ENCODE results near the gene SPTBN4. TPM values are rescaled to one million over a fixed set of nuclear protein-coding genes. Genes with fewer than 3 reads are reported as not detected.

Gene SPTBN4
- total and polyA plus RNA-seq, 2 donors (not counting 1 experiment from before 2014, with no cell fraction given) = 1.3 to 6.6 TPM

DNA sequence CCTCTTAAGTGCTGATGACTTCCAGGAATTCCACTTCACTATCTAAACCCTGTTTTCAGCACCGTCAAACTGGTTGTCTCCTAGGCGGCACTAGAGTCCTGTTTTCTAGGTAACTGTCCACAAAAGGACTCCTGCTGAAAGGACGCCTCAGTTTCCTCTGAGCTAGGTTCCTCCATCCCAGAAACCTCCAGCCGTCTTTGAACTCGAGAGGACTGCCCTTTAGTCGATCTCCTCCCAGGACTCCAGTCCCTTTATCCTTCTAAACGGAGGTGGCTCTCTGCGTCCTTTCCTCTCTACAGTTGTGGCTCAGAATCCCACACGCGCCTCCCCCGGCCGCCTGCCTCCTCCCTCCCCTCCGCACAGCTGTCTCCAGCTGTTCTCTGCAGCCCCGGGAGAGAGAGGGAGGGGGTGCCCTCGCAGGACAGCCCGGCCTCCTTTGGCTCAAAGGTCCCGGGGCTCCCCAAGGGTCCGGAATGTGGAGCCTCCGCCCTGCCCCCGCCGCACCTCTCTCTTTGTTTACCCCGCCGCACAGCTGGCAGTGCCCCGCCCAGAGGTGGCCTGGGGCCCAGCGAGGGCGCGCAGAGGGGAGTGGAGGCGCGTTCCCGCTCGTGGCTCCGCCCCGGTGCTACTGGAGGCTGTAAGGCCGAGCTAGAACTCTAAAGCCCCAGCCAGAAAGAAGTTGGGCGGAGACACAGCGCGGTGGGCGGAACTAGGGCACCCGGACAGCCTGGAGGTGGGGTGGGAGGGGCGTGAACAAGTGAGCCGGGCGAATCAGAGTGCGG lies 136.8 kb downstream of the SPTBN4 start:
- Histone ChIP-seq H3K27me3 (ENCODE audit: control insufficient read depth, insufficient read depth, low read length) (peaks cover 2% of the 10 kb centered on the region), H2AFZ (ENCODE audit: low read length) (peak overlapping the region; percentile 52), H3K36me3 (ENCODE audit: control insufficient read depth, insufficient read depth, low read length) (no peaks in the 10 kb centered on the region), H3K4me3 (replicated peaks in 1 of 4; ENCODE audit: control extremely low read depth in 1 of 4, insufficient read depth in 1 of 4, low read depth in 3 of 4, low read length in 4 of 4) (peak overlapping the region; percentile 19 to 90 (median 56)), H3K4me2 (ENCODE audit: extremely low read depth, insufficient read depth, low read length) (peak overlapping the region; percentile 89), H3K4me1 (ENCODE audit: control insufficient read depth, extremely low read depth, insufficient read depth, low read length) (peaks cover 22% of the 10 kb centered on the region), H3K27ac (ENCODE audit: insufficient read depth, low read length) (peak overlapping the region; percentile 84), H3K79me2 (ENCODE audit: control insufficient read depth, insufficient read depth, low read length) (no peaks in the 10 kb centered on the region), H4K20me1 (ENCODE audit: control insufficient read depth, extremely low read depth, insufficient read depth, low read length) (no peaks in the 10 kb centered on the region), H3K9ac (ENCODE audit: insufficient read depth, low read length) (peak overlapping the region; percentile 50), H3K9me3 (ENCODE audit: control insufficient read depth, insufficient read depth, low read depth, low read length) (no peaks in the 10 kb centered on the region)
- DNase-seq (ENCODE audit: low read depth in 2 of 2) = peak; percentile 93 to 98
- no peak for TF ChIP-seq EZH2 (IDR thresholded peaks at IDR 0.05; ENCODE audit: low read length, missing control alignments)
- TF ChIP-seq, protein P1, sequence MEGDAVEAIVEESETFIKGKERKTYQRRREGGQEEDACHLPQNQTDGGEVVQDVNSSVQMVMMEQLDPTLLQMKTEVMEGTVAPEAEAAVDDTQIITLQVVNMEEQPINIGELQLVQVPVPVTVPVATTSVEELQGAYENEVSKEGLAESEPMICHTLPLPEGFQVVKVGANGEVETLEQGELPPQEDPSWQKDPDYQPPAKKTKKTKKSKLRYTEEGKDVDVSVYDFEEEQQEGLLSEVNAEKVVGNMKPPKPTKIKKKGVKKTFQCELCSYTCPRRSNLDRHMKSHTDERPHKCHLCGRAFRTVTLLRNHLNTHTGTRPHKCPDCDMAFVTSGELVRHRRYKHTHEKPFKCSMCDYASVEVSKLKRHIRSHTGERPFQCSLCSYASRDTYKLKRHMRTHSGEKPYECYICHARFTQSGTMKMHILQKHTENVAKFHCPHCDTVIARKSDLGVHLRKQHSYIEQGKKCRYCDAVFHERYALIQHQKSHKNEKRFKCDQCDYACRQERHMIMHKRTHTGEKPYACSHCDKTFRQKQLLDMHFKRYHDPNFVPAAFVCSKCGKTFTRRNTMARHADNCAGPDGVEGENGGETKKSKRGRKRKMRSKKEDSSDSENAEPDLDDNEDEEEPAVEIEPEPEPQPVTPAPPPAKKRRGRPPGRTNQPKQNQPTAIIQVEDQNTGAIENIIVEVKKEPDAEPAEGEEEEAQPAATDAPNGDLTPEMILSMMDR (conservative IDR thresholded peaks at IDR 0.05 in 1 of 2, IDR thresholded peaks at IDR 0.05 in 1 of 2; ENCODE audit: low read depth in 1 of 2, low read length in 2 of 2) = peak in 1 of 2 donors; percentile 28

DNA sequence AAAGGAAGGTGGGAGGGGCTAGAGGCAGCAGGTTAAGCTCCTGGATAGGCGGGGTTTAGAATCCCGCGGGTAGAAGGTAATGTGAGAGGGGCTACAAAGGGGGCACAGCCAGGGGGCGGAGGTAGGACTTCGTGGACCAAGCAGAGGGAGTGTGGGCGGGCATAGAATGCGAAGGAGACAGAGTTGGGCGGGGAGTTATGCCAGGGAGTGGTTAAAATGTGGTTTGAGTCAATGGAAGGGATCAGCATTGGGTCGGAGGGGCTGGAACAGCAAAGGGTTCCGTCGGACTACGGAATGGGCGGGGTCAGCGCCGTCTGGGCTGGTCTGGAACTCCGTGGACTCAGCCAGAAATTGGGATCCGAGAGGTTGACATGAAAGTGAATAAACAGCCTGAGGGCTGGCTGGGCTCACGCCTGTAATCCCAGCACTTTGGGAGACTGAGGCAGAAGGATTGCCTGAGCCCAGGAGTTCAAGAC lies 137.4 kb downstream of the SPTBN4 start:
- peak overlapping the region in 3 of 4 experiments; percentile 22 to 87 (median 25) for H3K4me3 ChIP-seq (replicated peaks in 1 of 4; ENCODE audit: control extremely low read depth in 1 of 4, insufficient read depth in 1 of 4, low read depth in 3 of 4, low read length in 4 of 4)
- H3K79me2 ChIP-seq (ENCODE audit: control insufficient read depth, insufficient read depth, low read length) = no peaks in the 10 kb centered on the region
- no peaks in the 10 kb centered on the region for H4K20me1 ChIP-seq (ENCODE audit: control insufficient read depth, extremely low read depth, insufficient read depth, low read length)
- no peaks in the 10 kb centered on the region for H3K36me3 ChIP-seq (ENCODE audit: control insufficient read depth, insufficient read depth, low read length)
- H3K9me3 ChIP-seq (ENCODE audit: control insufficient read depth, insufficient read depth, low read depth, low read length) = no peaks in the 10 kb centered on the region
- peaks cover 2% of the 10 kb centered on the region for H3K27me3 ChIP-seq (ENCODE audit: control insufficient read depth, insufficient read depth, low read length)
- DNase-seq (ENCODE audit: low read depth in 2 of 2) = no peak
- peaks cover 22% of the 10 kb centered on the region for H3K4me1 ChIP-seq (ENCODE audit: control insufficient read depth, extremely low read depth, insufficient read depth, low read length)
- H3K9ac ChIP-seq (ENCODE audit: insufficient read depth, low read length) = no peak overlapping the region
- no peak overlapping the region for H3K4me2 ChIP-seq (ENCODE audit: extremely low read depth, insufficient read depth, low read length)
- H2AFZ ChIP-seq (ENCODE audit: low read length) = no peak overlapping the region
- H3K27ac ChIP-seq (ENCODE audit: insufficient read depth, low read length) = no peak overlapping the region
- TF ChIP-seq EZH2 (IDR thresholded peaks at IDR 0.05; ENCODE audit: low read length, missing control alignments) = no peak

DNA sequence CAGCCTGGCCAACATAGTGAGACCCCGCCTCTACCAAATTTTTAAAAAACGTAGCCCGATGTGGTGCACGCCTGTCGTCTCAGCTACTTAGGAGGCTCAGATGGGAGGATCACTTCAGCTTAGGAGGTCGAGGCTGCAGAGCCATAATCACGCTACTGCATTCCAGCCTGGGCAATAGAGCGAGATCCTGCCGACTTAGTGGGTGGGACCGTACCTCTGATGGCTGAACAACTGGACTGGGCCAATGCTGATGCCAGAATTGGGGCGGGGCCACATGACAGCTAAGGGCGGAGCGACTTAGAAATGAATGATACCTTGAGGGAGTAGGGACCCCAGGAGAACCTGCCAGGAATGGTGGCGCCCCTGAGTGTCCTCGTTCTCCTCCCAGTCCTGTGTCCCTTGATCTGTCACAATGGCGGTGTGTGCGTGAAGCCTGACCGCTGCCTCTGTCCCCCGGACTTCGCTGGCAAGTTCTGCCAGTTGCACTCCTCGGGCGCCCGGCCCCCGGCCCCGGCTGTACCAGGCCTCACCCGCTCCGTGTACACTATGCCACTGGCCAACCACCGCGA lies 137.9 kb downstream of the SPTBN4 start:
- peak overlapping the region in 1 of 4 experiments; percentile 37 for H3K4me3 ChIP-seq (replicated peaks in 1 of 4; ENCODE audit: control extremely low read depth in 1 of 4, insufficient read depth in 1 of 4, low read depth in 3 of 4, low read length in 4 of 4)

More for the DNA sequence above, 137.9 kb downstream of the SPTBN4 start:
- no peaks in the 10 kb centered on the region for H4K20me1 ChIP-seq (ENCODE audit: control insufficient read depth, extremely low read depth, insufficient read depth, low read length)
- H3K27me3 ChIP-seq (ENCODE audit: control insufficient read depth, insufficient read depth, low read length) = peaks cover 2% of the 10 kb centered on the region
- H3K4me2 ChIP-seq (ENCODE audit: extremely low read depth, insufficient read depth, low read length) = peak overlapping the region; percentile 66
- no peaks in the 10 kb centered on the region for H3K79me2 ChIP-seq (ENCODE audit: control insufficient read depth, insufficient read depth, low read length)
- H3K36me3 ChIP-seq (ENCODE audit: control insufficient read depth, insufficient read depth, low read length) = no peaks in the 10 kb centered on the region
- H3K4me1 ChIP-seq (ENCODE audit: control insufficient read depth, extremely low read depth, insufficient read depth, low read length) = peaks cover 22% of the 10 kb centered on the region
- H3K9ac ChIP-seq (ENCODE audit: insufficient read depth, low read length) = no peak overlapping the region
- no peak overlapping the region for H2AFZ ChIP-seq (ENCODE audit: low read length)
- no peaks in the 10 kb centered on the region for H3K9me3 ChIP-seq (ENCODE audit: control insufficient read depth, insufficient read depth, low read depth, low read length)
- TF ChIP-seq, protein P1 (conservative IDR thresholded peaks at IDR 0.05 in 1 of 2, IDR thresholded peaks at IDR 0.05 in 1 of 2; ENCODE audit: low read depth in 1 of 2, low read length in 2 of 2) = no peak
- TF ChIP-seq EZH2 (IDR thresholded peaks at IDR 0.05; ENCODE audit: low read length, missing control alignments) = no peak
- H3K27ac ChIP-seq (ENCODE audit: insufficient read depth, low read length) = no peak overlapping the region
- DNase-seq (ENCODE audit: low read depth in 2 of 2) = no peak

All from fibroblast of lung (primary cell).